ENCODE measurements around the gene HMCN2. TPM values are rescaled to one million over a fixed set of nuclear protein-coding genes. Genes with fewer than 3 reads are reported as not detected.
"Not testable (repeated sequence)": the region's sequence is repeated elsewhere in the genome, so short reads cannot be mapped to it uniquely, and the experiment has no call there.

HMCN2 gene
- total RNA-seq, 1 experiment from 2014 or later = 0.20 TPM

- no peak for DNase-seq (ENCODE audit: extremely low read depth, low read depth)
These were observed 160.3 kb downstream of the HMCN2 start for GRCh38 chr9:130425741-130426466.

- DNase-seq (ENCODE audit: extremely low read depth, low read depth) = no peak
These were observed 160.9 kb downstream of the HMCN2 start for GRCh38 chr9:130426467-130426773.

- peak; percentile 57 for DNase-seq (ENCODE audit: extremely low read depth, low read depth)
These were observed 161.3 kb downstream of the HMCN2 start for GRCh38 chr9:130426883-130427282.

- no peak for DNase-seq (ENCODE audit: extremely low read depth, low read depth)
These were observed 161.8 kb downstream of the HMCN2 start for GRCh38 chr9:130427326-130427725.

GRCh38 chr9:130428086-130428665 is 162.6 kb downstream of the HMCN2 start:
- no peak for DNase-seq (ENCODE audit: extremely low read depth, low read depth)

- no peak for DNase-seq (ENCODE audit: extremely low read depth, low read depth)
These were observed 163.8 kb downstream of the HMCN2 start for GRCh38 chr9:130429381-130429780.

GRCh38 chr9:130429831-130430230 is 164.3 kb downstream of the HMCN2 start:
- DNase-seq (ENCODE audit: extremely low read depth, low read depth) = no peak

GRCh38 chr9:130430232-130430631 is 164.7 kb downstream of the HMCN2 start:
- DNase-seq (ENCODE audit: extremely low read depth, low read depth) = no peak

GRCh38 chr9:130430734-130431535 is 165.4 kb downstream of the HMCN2 start:
- no peak for DNase-seq (ENCODE audit: extremely low read depth, low read depth)

GRCh38 chr9:130431536-130432303 is 166.2 kb downstream of the HMCN2 start:
- DNase-seq (ENCODE audit: extremely low read depth, low read depth) = no peak

- no peak for DNase-seq (ENCODE audit: extremely low read depth, low read depth)
These were observed 166.8 kb downstream of the HMCN2 start for GRCh38 chr9:130432362-130432761.

GRCh38 chr9:130432796-130433167 is 167.2 kb downstream of the HMCN2 start:
- DNase-seq (ENCODE audit: extremely low read depth, low read depth) = no peak

- no peak for DNase-seq (ENCODE audit: extremely low read depth, low read depth)
These were observed 167.8 kb downstream of the HMCN2 start for GRCh38 chr9:130433168-130433946.

- DNase-seq (ENCODE audit: extremely low read depth, low read depth) = no peak
These were observed 168.3 kb downstream of the HMCN2 start for GRCh38 chr9:130433947-130434262.

- DNase-seq (ENCODE audit: extremely low read depth, low read depth) = not testable (repeated sequence)
These were observed 169.1 kb downstream of the HMCN2 start for GRCh38 chr9:130434656-130435055.

GRCh38 chr9:130437011-130437789 is 171.6 kb downstream of the HMCN2 start:
- no peak for DNase-seq (ENCODE audit: extremely low read depth, low read depth)

- DNase-seq (ENCODE audit: extremely low read depth, low read depth) = no peak
These were observed 172.9 kb downstream of the HMCN2 start for GRCh38 chr9:130438382-130438981.

GRCh38 chr9:130441031-130441430 is 175.5 kb downstream of the HMCN2 start:
- DNase-seq (ENCODE audit: extremely low read depth, low read depth) = no peak

GRCh38 chr9:130442746-130443455 is 177.3 kb downstream of the HMCN2 start:
- no peak for DNase-seq (ENCODE audit: extremely low read depth, low read depth)
